Esophagus (tissue), 2 donors: ENCODE measurements around the gene SRBD1. TPM values are rescaled to one million over a fixed set of nuclear protein-coding genes. Genes with fewer than 3 reads are reported as not detected.

ENCODE experiments used
- H3K27ac ChIP-seq, 2 donors: one replicate each; pipeline ENCODE4 v1.5.1; 2013; ENCODE audit warnings: low read depth in 2 of 2, mild to moderate bottlenecking in 2 of 2, inconsistent platforms in 1 of 2, low read length in 1 of 2, moderate library complexity in 1 of 2
- H3K27me3 ChIP-seq, 2 donors: one replicate each; pipeline ENCODE4 v1.6.1; 2013; ENCODE audit warnings: low read length in 2 of 2, control low read depth in 1 of 2, mild to moderate bottlenecking in 1 of 2; ENCODE audit not compliant: insufficient read depth in 2 of 2, control insufficient read depth in 1 of 2
- H3K36me3 ChIP-seq, 2 donors: one replicate each; pipeline ENCODE4 v1.6.1; 2013; ENCODE audit warnings: low read length in 1 of 2; ENCODE audit not compliant: control insufficient read depth in 2 of 2, insufficient read depth in 2 of 2
- H3K4me1 ChIP-seq, 2 donors: one replicate each; pipeline ENCODE4 v1.6.1; 2013; ENCODE audit warnings: low read length in 1 of 2; ENCODE audit not compliant: control insufficient read depth in 2 of 2, insufficient read depth in 2 of 2
- H3K4me3 ChIP-seq, 2 donors: one replicate each; pipeline ENCODE4 v1.5.1; 2013; ENCODE audit warnings: low read length in 2 of 2, mild to moderate bottlenecking in 2 of 2, low read depth in 1 of 2, moderate library complexity in 1 of 2
- H3K9me3 ChIP-seq, 2 donors: one replicate each; pipeline ENCODE4 v1.6.1; 2013; ENCODE audit warnings: mild to moderate bottlenecking in 2 of 2, low read depth in 1 of 2, low read length in 1 of 2, moderate library complexity in 1 of 2; ENCODE audit not compliant: control insufficient read depth in 2 of 2, insufficient read depth in 1 of 2
- WGBS, 2 donors: extraction: QIAGEN DNeasy Blood & Tissue Kit; methylation state at CpG; one replicate each; pipeline ENCODE4 v1.1.7; 2013; 5-methylcytosine and 5-hydroxymethylcytosine counted together
- polyA plus RNA-seq, 2 donors: library from polyadenylated mRNA; stranded (reverse); fragments of 200-250 nt; gene quantifications; one replicate each; pipeline ENCODE4 v1.2.3, GENCODE V29; 2013
- donor health status: healthy with polysubstance abuse.
- donor health status: Bipolar disorder and iron deficiency.

SRBD1 gene
- polyA plus RNA-seq, 2 donors: 2.3 to 3.1 TPM

GRCh38 chr2:45648636-45649035, 37.6 kb upstream of the SRBD1 start:
- 85 to 87% methylated on average over 2 of the region's 2 CpGs for WGBS, 2 donors

GRCh38 chr2:45647986-45648520, 37.0 kb upstream of the SRBD1 start:
- Histone ChIP-seq H3K4me3 (no peak overlapping the region), H3K36me3 (no peaks in the 10 kb centered on the region), H3K27me3 (no peaks in the 10 kb centered on the region), H3K9me3 (no peaks in the 10 kb centered on the region), H3K4me1 (peaks cover 3 to 5% of the 10 kb centered on the region in 2 donors), H3K27ac (no peak overlapping the region)
- 91 to 96% methylated on average over 3 of the region's 3 CpGs for WGBS, 2 donors

More at GRCh38 chr2:45648636-45649035, 37.6 kb upstream of the SRBD1 start:
- H3K27ac ChIP-seq: no peak overlapping the region
- no peaks in the 10 kb centered on the region for H3K9me3 ChIP-seq
- H3K4me1 ChIP-seq: peaks cover 3 to 5% of the 10 kb centered on the region in 2 donors
- H3K4me3 ChIP-seq: no peak overlapping the region
- no peaks in the 10 kb centered on the region for H3K27me3 ChIP-seq
- H3K36me3 ChIP-seq: no peaks in the 10 kb centered on the region

GRCh38 chr2:45647356-45647755, 36.3 kb upstream of the SRBD1 start:
- H3K27me3 ChIP-seq: no peaks in the 10 kb centered on the region
- no peak overlapping the region for H3K4me3 ChIP-seq
- no peaks in the 10 kb centered on the region for H3K36me3 ChIP-seq
- 84 to 86% methylated on average over 9 of the region's 9 CpGs for WGBS, 2 donors
- no peaks in the 10 kb centered on the region for H3K9me3 ChIP-seq
- peaks cover 0 to 5% of the 10 kb centered on the region in 2 donors for H3K4me1 ChIP-seq
- no peak overlapping the region for H3K27ac ChIP-seq

- H3K4me3 ChIP-seq: no peak overlapping the region
- no peaks in the 10 kb centered on the region for H3K36me3 ChIP-seq
- H3K27ac ChIP-seq: no peak overlapping the region
- H3K4me1 ChIP-seq: peaks cover 0 to 5% of the 10 kb centered on the region in 2 donors
- no peaks in the 10 kb centered on the region for H3K27me3 ChIP-seq
- 98 to 99% methylated on average over 2 of the region's 2 CpGs for WGBS, 2 donors
- H3K9me3 ChIP-seq: no peaks in the 10 kb centered on the region
Observed at GRCh38 chr2:45646289-45646688, 35.2 kb upstream of the SRBD1 start.

- Histone ChIP-seq H3K36me3 (no peaks in the 10 kb centered on the region), H3K27ac (no peak overlapping the region), H3K4me1 (peaks cover 0 to 5% of the 10 kb centered on the region in 2 donors), H3K9me3 (no peaks in the 10 kb centered on the region), H3K27me3 (no peaks in the 10 kb centered on the region), H3K4me3 (peak overlapping the region; percentile 48 to 67)
- 12 to 15% methylated on average over 40 to 49 of the region's 49 CpGs for WGBS, 2 donors
Observed at GRCh38 chr2:45643543-45644542, 32.8 kb upstream of the SRBD1 start.

- 23 to 25% methylated on average over 11 of the region's 11 CpGs for WGBS, 2 donors
- Histone ChIP-seq H3K4me1 (peaks cover 0 to 5% of the 10 kb centered on the region in 2 donors), H3K4me3 (peak overlapping the region; percentile 48 to 67), H3K36me3 (no peaks in the 10 kb centered on the region), H3K27me3 (no peaks in the 10 kb centered on the region), H3K27ac (no peak overlapping the region), H3K9me3 (no peaks in the 10 kb centered on the region)
Observed at GRCh38 chr2:45643095-45643494, 32.0 kb upstream of the SRBD1 start.

GRCh38 chr2:45640576-45640975, 29.5 kb upstream of the SRBD1 start:
- Histone ChIP-seq H3K27me3 (no peaks in the 10 kb centered on the region), H3K36me3 (no peaks in the 10 kb centered on the region), H3K27ac (no peak overlapping the region), H3K4me1 (no peaks in the 10 kb centered on the region), H3K4me3 (no peak overlapping the region), H3K9me3 (no peaks in the 10 kb centered on the region)
- WGBS, 2 donors: 77 to 79% methylated on average over 2 of the region's 2 CpGs

- Histone ChIP-seq H3K4me1 (no peaks in the 10 kb centered on the region), H3K27me3 (no peaks in the 10 kb centered on the region), H3K36me3 (no peaks in the 10 kb centered on the region), H3K4me3 (no peak overlapping the region), H3K9me3 (no peaks in the 10 kb centered on the region), H3K27ac (no peak overlapping the region)
- WGBS, 2 donors: 76 to 81% methylated on average over 5 of the region's 5 CpGs
Observed at GRCh38 chr2:45637440-45637839, 26.4 kb upstream of the SRBD1 start.

- H3K27ac ChIP-seq: no peak overlapping the region
- WGBS, 2 donors: 82 to 86% methylated on average over 5 of the region's 5 CpGs
- no peak overlapping the region for H3K4me3 ChIP-seq
- no peaks in the 10 kb centered on the region for H3K36me3 ChIP-seq
- H3K9me3 ChIP-seq: no peaks in the 10 kb centered on the region
- no peaks in the 10 kb centered on the region for H3K4me1 ChIP-seq
- H3K27me3 ChIP-seq: no peaks in the 10 kb centered on the region
Observed at GRCh38 chr2:45636008-45636407, 24.9 kb upstream of the SRBD1 start.
